GM19468 (cell line): Measurements from ENCODE around the gene CTTNBP2NL.

Source experiments
- ATAC-seq: cut with Tn5 transposase; IDR thresholded peaks from one replicate; pipeline ENCODE4 v1.9.1; 2021; ENCODE audit warnings: mild to moderate bottlenecking, moderate library complexity, moderate number of reproducible peaks; ENCODE audit not compliant: unreplicated experiment; ENCODE audit errors: extremely low read depth

The CTTNBP2NL gene

GRCh38 chr1:112395821-112396652 lies at the start of gene CTTNBP2NL:
CTTNBP2NL (plus strand) TSS chr1:112396214; CDS start chr1:112416166, 19,952 bp downstream.
- peak; percentile 50 for ATAC-seq

GRCh38 chr1:112346801-112347350 lies 49.1 kb upstream of the CTTNBP2NL start:
- ATAC-seq: no peak

- ATAC-seq: no peak
These were observed 39.2 kb upstream of the CTTNBP2NL start for GRCh38 chr1:112356765-112357164.

GRCh38 chr1:112357467-112357866 lies 38.5 kb upstream of the CTTNBP2NL start:
- no peak for ATAC-seq

- no peak for ATAC-seq
These were observed 37.8 kb upstream of the CTTNBP2NL start for GRCh38 chr1:112358061-112358770.

- ATAC-seq: no peak
These were observed 37.1 kb upstream of the CTTNBP2NL start for GRCh38 chr1:112358798-112359408.

GRCh38 chr1:112359961-112360767 lies 35.9 kb upstream of the CTTNBP2NL start:
- no peak for ATAC-seq

- no peak for ATAC-seq
These were observed 32.4 kb upstream of the CTTNBP2NL start for GRCh38 chr1:112363636-112364035.

- no peak for ATAC-seq
These were observed 27.8 kb upstream of the CTTNBP2NL start for GRCh38 chr1:112368198-112368597.

GRCh38 chr1:112369392-112370285 lies 26.4 kb upstream of the CTTNBP2NL start:
- peak; percentile 85 for ATAC-seq

GRCh38 chr1:112370996-112371395 lies 25.0 kb upstream of the CTTNBP2NL start:
- ATAC-seq: no peak

GRCh38 chr1:112371775-112372174 lies 24.2 kb upstream of the CTTNBP2NL start:
- ATAC-seq: no peak

- no peak for ATAC-seq
These were observed 22.2 kb upstream of the CTTNBP2NL start for GRCh38 chr1:112373806-112374205.

- no peak for ATAC-seq
These were observed 20.3 kb upstream of the CTTNBP2NL start for GRCh38 chr1:112375701-112376100.

- ATAC-seq: no peak
These were observed 15.7 kb upstream of the CTTNBP2NL start for GRCh38 chr1:112380356-112380755.

GRCh38 chr1:112381324-112382076 lies 14.5 kb upstream of the CTTNBP2NL start:
- ATAC-seq: no peak

GRCh38 chr1:112383759-112384370 lies 12.1 kb upstream of the CTTNBP2NL start:
- ATAC-seq: no peak
